WERI-Rb-1 (cell line): Measurements from ENCODE around the gene EFCAB11.

Experiments used
- DNase-seq: peaks from one replicate; pipeline ENCODE4 v3.0.0-alpha.2; 2020
- H3K27ac ChIP-seq: fragments of 250-450 bp; sonication (Bioruptor Pico); 2 replicates; pipeline ENCODE4 v1.5.1; 2020; ENCODE audit warnings: mild to moderate bottlenecking, moderate library complexity
- H3K27me3 ChIP-seq: fragments of 250-450 bp; sonication (Bioruptor Pico); 2 replicates; pipeline ENCODE4 v1.5.1; 2021; ENCODE audit warnings: mild to moderate bottlenecking, low read depth, moderate library complexity; ENCODE audit not compliant: insufficient read depth, severe bottlenecking
- H3K36me3 ChIP-seq: fragments of 250-450 bp; sonication (Bioruptor Pico); 2 replicates; pipeline ENCODE4 v1.5.1; 2020; ENCODE audit warnings: mild to moderate bottlenecking, moderate library complexity
- H3K4me3 ChIP-seq: 2 replicates; pipeline ENCODE4 v1.5.1; 2011; ENCODE audit warnings: low read depth, mild to moderate bottlenecking, control low read depth, low read length
- H3K9me3 ChIP-seq: fragments of 250-450 bp; sonication (Bioruptor Pico); 2 replicates; pipeline ENCODE4 v1.5.1; 2021; ENCODE audit warnings: mild to moderate bottlenecking, moderate library complexity; ENCODE audit not compliant: severe bottlenecking
- TF ChIP-seq, protein P1 (sequence below): IDR thresholded peaks from 2 replicates; pipeline ENCODE4 v1.5.1; 2011; ENCODE audit warnings: low read depth, mild to moderate bottlenecking, control low read depth, inconsistent platforms, low read length

EFCAB11 gene

DNA sequence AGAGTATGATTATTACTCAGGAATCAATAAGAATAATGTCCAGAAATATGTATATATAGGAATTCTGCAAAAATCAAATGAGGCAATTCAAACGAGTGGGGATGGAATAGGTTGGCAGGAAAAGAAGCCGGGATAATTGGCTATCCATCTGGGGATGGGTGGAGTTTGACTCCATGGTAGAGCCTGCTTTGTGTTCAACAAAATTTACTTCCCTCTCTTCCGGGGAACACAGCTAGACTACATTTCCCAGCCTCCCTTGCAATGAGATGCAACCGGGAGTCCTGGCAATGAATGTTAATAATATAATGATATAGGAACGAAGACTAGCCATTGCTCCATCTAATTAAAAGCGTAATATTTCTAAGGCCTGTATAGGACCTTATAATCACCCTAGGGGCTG lies 146.6 kb downstream of the EFCAB11 start:
- no peak for DNase-seq
- Histone ChIP-seq H3K9me3 (no peaks in the 10 kb centered on the region), H3K27ac (no peak overlapping the region), H3K36me3 (no peaks in the 10 kb centered on the region), H3K27me3 (no peaks in the 10 kb centered on the region), H3K4me3 (no peak overlapping the region)
- TF ChIP-seq, protein P1, sequence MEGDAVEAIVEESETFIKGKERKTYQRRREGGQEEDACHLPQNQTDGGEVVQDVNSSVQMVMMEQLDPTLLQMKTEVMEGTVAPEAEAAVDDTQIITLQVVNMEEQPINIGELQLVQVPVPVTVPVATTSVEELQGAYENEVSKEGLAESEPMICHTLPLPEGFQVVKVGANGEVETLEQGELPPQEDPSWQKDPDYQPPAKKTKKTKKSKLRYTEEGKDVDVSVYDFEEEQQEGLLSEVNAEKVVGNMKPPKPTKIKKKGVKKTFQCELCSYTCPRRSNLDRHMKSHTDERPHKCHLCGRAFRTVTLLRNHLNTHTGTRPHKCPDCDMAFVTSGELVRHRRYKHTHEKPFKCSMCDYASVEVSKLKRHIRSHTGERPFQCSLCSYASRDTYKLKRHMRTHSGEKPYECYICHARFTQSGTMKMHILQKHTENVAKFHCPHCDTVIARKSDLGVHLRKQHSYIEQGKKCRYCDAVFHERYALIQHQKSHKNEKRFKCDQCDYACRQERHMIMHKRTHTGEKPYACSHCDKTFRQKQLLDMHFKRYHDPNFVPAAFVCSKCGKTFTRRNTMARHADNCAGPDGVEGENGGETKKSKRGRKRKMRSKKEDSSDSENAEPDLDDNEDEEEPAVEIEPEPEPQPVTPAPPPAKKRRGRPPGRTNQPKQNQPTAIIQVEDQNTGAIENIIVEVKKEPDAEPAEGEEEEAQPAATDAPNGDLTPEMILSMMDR: no peak

DNA sequence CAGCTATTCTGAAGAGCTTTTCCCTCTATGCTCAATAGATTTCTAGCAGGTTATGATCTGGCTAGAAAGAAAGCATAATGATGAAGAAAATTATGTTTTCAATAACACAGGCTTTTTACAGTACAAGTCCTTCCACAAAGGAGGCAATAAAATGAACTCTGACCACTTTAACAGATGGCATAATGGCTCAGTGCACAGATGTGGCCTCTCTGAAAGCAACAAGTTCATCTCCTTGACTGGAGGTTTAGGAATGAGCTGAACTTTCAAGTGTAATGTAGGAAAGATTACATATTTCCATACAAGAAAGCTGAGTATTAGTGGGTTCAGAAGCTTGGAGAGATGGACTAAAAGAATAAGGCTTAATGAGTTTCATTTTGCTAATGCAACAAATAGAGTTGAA lies 147.4 kb downstream of the EFCAB11 start:
- TF ChIP-seq, protein P1: no peak
- no peak overlapping the region for H3K27ac ChIP-seq
- H3K9me3 ChIP-seq: no peaks in the 10 kb centered on the region
- no peak overlapping the region for H3K4me3 ChIP-seq
- DNase-seq: no peak
- H3K36me3 ChIP-seq: no peaks in the 10 kb centered on the region
- H3K27me3 ChIP-seq: no peaks in the 10 kb centered on the region

DNA sequence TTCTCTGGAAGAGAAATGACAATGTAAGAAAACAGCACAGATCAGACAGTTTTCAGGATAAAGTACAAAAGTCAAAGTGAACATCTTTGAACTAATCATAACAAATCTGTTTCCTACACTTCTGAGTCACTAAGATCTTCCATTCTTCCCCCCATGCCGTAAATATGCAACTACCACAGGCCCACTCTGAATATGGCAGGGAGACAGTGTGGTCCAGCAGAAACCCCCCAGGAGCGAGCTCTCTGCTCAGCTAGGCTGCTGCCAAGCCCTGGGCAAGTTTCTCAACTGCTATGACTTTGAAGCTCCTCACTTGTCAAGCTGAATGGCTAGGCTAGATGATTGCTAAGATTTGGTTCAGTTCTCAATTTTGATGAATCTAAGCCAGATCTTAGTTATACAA lies 148.1 kb downstream of the EFCAB11 start:
- Histone ChIP-seq H3K36me3 (no peaks in the 10 kb centered on the region), H3K4me3 (no peak overlapping the region), H3K27me3 (no peaks in the 10 kb centered on the region), H3K9me3 (no peaks in the 10 kb centered on the region), H3K27ac (no peak overlapping the region)
- TF ChIP-seq, protein P1: no peak
- DNase-seq: no peak

DNA sequence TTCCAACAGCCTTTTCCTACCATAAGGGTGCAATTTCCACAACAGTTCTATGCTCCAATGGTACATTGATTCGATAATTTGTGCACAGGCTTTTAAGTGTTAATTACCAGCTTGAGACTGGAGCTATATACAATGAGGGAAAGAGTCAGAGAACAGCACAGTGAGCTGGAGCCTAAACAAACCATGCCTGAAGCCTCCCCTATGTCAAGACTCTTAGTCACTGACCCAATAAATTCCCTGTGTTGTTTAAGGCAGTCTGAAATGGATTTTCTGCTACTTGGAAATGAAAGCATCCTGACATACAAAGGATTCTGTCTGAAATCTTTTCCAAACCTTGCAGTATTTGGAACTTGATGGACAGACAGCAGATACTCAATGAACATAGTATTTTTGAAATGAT lies 149.0 kb downstream of the EFCAB11 start:
- H3K4me3 ChIP-seq: no peak overlapping the region
- no peaks in the 10 kb centered on the region for H3K9me3 ChIP-seq
- TF ChIP-seq, protein P1: no peak
- DNase-seq: no peak
- no peak overlapping the region for H3K27ac ChIP-seq
- no peaks in the 10 kb centered on the region for H3K27me3 ChIP-seq
- H3K36me3 ChIP-seq: no peaks in the 10 kb centered on the region

DNA sequence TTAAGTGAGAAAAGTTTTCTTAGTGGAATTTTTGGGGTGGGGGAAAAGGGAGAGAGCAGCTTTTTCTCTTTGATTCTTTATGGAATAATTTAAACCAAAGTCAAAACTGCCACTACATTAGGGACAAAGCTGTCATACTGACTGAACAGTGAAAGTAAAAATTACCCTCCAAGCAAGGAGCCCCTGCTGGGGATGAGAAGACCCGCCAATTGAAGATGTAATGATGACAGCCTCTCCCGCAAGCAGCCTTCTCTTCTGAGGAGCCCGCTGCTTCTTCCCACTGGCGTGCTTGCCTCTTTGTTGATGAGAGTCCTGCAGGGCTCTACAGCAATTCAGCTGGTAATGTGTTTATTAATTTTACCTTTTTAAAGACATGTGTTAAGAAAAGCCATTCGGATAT lies 151.0 kb downstream of the EFCAB11 start:
- no peaks in the 10 kb centered on the region for H3K36me3 ChIP-seq
- no peaks in the 10 kb centered on the region for H3K27me3 ChIP-seq
- TF ChIP-seq, protein P1: no peak
- no peak for DNase-seq
- H3K9me3 ChIP-seq: no peaks in the 10 kb centered on the region
- no peak overlapping the region for H3K4me3 ChIP-seq
- H3K27ac ChIP-seq: no peak overlapping the region

DNA sequence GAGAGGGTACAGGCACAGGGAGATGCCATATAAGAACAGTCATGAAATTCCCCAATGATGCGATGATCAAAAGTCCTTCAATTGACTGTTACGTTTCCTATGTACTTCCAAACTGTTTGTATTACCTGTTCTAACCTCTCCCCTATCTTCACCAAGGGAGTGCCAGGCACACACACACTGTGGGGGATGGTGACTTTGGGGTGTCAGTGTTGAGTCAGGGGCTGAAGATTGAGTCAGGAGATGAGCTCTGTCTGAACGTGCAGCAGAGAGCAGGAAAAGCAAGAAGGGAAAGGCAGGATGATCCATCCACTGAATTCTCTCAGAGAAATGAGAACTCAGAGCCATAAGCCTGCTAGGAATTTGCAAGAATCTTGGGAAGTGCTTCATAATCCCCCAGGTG lies 153.4 kb downstream of the EFCAB11 start:
- Histone ChIP-seq H3K4me3 (no peak overlapping the region), H3K27ac (no peak overlapping the region), H3K36me3 (no peaks in the 10 kb centered on the region), H3K9me3 (no peaks in the 10 kb centered on the region), H3K27me3 (no peaks in the 10 kb centered on the region)
- TF ChIP-seq, protein P1: no peak
- no peak for DNase-seq
